H1 (cell line): ENCODE measurements around the gene COL4A1. TPM values are rescaled to one million over a fixed set of nuclear protein-coding genes. Genes with fewer than 3 reads are reported as not detected.

ENCODE experiments used
- CHD2 ChIP-seq: IDR thresholded peaks from 2 replicates; pipeline ENCODE4 v1.6.1; 2012; ENCODE audit warnings: low read length, improper control_type of control experiment
- CREB1 ChIP-seq: IDR thresholded peaks from 2 replicates; pipeline ENCODE4 v1.6.1; 2012; ENCODE audit warnings: inconsistent platforms
- E2F6 ChIP-seq: IDR thresholded peaks from 2 replicates; pipeline ENCODE4 v1.6.1; 2012; ENCODE audit warnings: inconsistent platforms
- FOSL1 ChIP-seq: IDR thresholded peaks from 2 replicates; pipeline ENCODE4 v1.6.1; 2011; ENCODE audit warnings: mild to moderate bottlenecking, low read depth, low read length, moderate library complexity; ENCODE audit not compliant: insufficient read depth
- MAX ChIP-seq: IDR thresholded peaks from 2 replicates; pipeline ENCODE4 v1.6.1; 2012; ENCODE audit warnings: inconsistent platforms
- POU5F1 ChIP-seq: IDR thresholded peaks from 2 replicates; pipeline ENCODE4 v1.6.1; 2011; ENCODE audit warnings: low read depth, mild to moderate bottlenecking, low read length, moderate library complexity
- SP2 ChIP-seq: IDR thresholded peaks from 2 replicates; pipeline ENCODE4 v1.6.1; 2012; ENCODE audit warnings: mild to moderate bottlenecking, low read length, inconsistent platforms
- TAF1 ChIP-seq: IDR thresholded peaks from 2 replicates; pipeline ENCODE4 v1.6.1; 2011; ENCODE audit warnings: mild to moderate bottlenecking, low read depth, low read length
- polyA plus RNA-seq, 7 experiments: library from polyadenylated mRNA; depleted of rRNA in 3 of 7; stranded (reverse) in 5 of 7; unstranded in 2 of 7; fragments of >200 nt in 5 of 7; fragments of 200-250 nt in 2 of 7; gene quantifications; 1 replicate in 5 of 7; 2 replicates in 1 of 7; 4 replicates in 1 of 7; pipeline versions ENCODE4 v1.2.1 to v1.2.3, GENCODE V29; 2011 to 2013; ENCODE audit warnings: missing spikeins in 2 of 7, mixed read lengths in 2 of 7
- total RNA-seq: library from RNA; stranded (reverse); fragmentation: NEBNext Ultra II Directional; extraction: Animal tissue kit (Norgen Biotek cat#: 25700); gene quantifications from 2 replicates; pipeline ENCODE4 v1.2.1, GENCODE V29; 2021

COL4A1 gene
- total and polyA plus RNA-seq, 2 of the 8 experiments (the other 6 are each of a cell fraction or from before 2014, with no cell fraction given): 30.7 to 82.0 TPM

GRCh38 chr13:110234532-110234931 lies 72.4 kb downstream of the COL4A1 start (continued):
- no peak for TF ChIP-seq CREB1
- no peak for TF ChIP-seq FOSL1
- TF ChIP-seq E2F6: no peak
- TF ChIP-seq MAX: no peak
- no peak for TF ChIP-seq SP2
- TF ChIP-seq POU5F1: no peak
- TF ChIP-seq TAF1: no peak
- TF ChIP-seq CHD2: no peak
